ENCODE measurements around the gene JSRP1. TPM values are rescaled to one million over a fixed set of nuclear protein-coding genes. Genes with fewer than 3 reads are reported as not detected.

JSRP1 gene
- total and polyA plus RNA-seq, 10 of the 15 experiments (the other 5 are each of a cell fraction or from before 2014, with no cell fraction given) = 0.41 to 0.91 (median 0.49) TPM; not detected in 7

DNA sequence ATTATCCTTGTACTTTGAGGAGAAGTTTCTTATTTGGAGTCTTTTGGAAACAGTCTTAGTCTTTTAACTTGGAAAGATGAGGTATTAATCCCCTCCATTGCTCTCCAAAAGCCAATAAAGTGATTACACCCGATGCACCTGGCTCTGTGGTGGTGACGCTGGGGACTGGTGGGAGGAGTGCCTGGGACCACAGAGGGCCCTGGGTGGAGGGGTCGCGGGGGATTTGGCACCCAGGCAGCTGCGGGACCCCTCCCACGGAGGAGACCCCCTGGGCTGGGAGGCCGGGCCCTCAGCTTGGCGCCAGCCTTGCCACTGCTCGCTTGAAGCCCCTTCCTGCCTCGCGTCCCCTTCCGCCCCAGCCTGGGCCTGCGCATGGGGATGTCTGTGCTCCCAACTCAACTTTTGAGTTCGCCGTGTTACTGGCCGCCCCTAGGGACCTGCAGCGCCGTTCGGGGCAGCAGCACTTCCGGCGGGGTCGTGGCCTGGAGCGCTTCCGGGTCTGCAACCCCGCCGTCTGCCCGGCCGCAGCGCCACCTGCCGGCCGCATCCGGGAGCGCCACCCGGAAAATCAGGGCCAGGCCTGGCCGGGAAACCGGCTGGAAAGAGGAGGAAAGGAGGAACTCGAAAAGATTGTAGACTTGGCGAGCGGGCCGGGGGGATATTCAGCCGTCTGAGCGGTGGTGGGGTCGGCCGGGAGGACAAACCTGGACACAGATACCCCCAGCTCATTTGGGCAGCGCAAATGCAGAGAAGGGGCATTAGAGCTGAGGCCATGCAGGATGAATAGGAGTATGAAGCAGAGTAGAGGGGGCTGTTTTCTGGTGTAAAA lies 17.4 kb upstream of the JSRP1 start:
- H3K27ac ChIP-seq (ENCODE audit: control insufficient read depth, insufficient read depth) = peak overlapping the region; percentile 49
- BruUV-seq (replicated peaks) = no TSS peak
- peak overlapping the region; percentile 58; the same call in 1 of the 2 replicates for H3K9ac ChIP-seq (ENCODE audit: control insufficient read depth, insufficient read depth, low read length)
- ChIA-PET SMC1A (ENCODE audit: uncharacterized antibody, unreplicated experiment) (interaction anchor here (0.9 to 5.1 kb wide), 6 partner anchors 12 to 119 kb away, joined by 3 to 30 read pairs (median 4); no protein-coding TSS in a partner anchor), POLR2A (interaction anchor here (1.3 to 3.5 kb wide), 3 partner anchors 15 to 102 kb away, joined by 3 to 16 read pairs (median 3); no protein-coding TSS in a partner anchor), RAD21 (ENCODE audit: unreplicated experiment) (interaction anchor here (0.6 to 4.5 kb wide), 5 partner anchors 35 to 118 kb away, joined by 4 to 44 read pairs (median 5); no protein-coding TSS in a partner anchor), CTCF (interaction anchor here (1.0 to 6.4 kb wide), 12 partner anchors 12 to 377 kb away, joined by 3 to 46 read pairs (median 7); partner anchors contain the start of genes PLEKHJ1 and TIMM13)
- H2AFZ ChIP-seq (ENCODE audit: control insufficient read depth, low read depth, low read length) = no peak overlapping the region
- H3K4me3 ChIP-seq = peak overlapping the region; percentile 95
- H3K36me3 ChIP-seq (ENCODE audit: control insufficient read depth in 2 of 2, insufficient read depth in 2 of 2, low read length in 1 of 2) = peaks cover 4 to 19% of the 10 kb centered on the region in 2 experiments
- H3K27me3 ChIP-seq (replicated peaks in 1 of 2; ENCODE audit: control insufficient read depth in 2 of 2, insufficient read depth in 2 of 2, low read length in 1 of 2) = no peaks in the 10 kb centered on the region
- H3K4me2 ChIP-seq (ENCODE audit: control insufficient read depth, insufficient read depth) = peak overlapping the region; percentile 92
- peak; percentile 71 for ATAC-seq
- FAIRE-seq = peak; percentile 89
- peak; percentile 65 for DNase-seq (ENCODE audit: low read depth, low spot score)
- peaks cover 13% of the 10 kb centered on the region for H4K20me1 ChIP-seq (ENCODE audit: control insufficient read depth, insufficient read depth)
- H3K9me3 ChIP-seq (replicated peaks; ENCODE audit: control insufficient read depth, insufficient read depth, low read length) = no peaks in the 10 kb centered on the region
- WGBS (ENCODE audit: insufficient coverage, insufficient replicate concordance, low lambda C conversion rate, missing lambda C conversion rate) = 2% methylated on average over 45 of the region's 45 CpGs
- in situ Hi-C loops (cut with MboI) = loop anchor here (5.0 to 10.0 kb wide), 3 partner anchors 36 to 341 kb away; partner anchors contain the start of genes PLEKHJ1 and SF3A2
- intact Hi-C loops (cut with micrococcal nuclease; ENCODE audit: unreplicated experiment) = loop anchor here (1.0 to 10.0 kb wide), 3 partner anchors 37 to 511 kb away; partner anchors contain the start of genes PLEKHJ1, SF3A2, SGTA and THOP1
- H3K79me2 ChIP-seq (ENCODE audit: control insufficient read depth, insufficient read depth, low read length) = peaks cover 57% of the 10 kb centered on the region
- peaks cover 9% of the 10 kb centered on the region for H3K4me1 ChIP-seq (ENCODE audit: control insufficient read depth, insufficient read depth, low read length)
- TF ChIP-seq SREBF1 (IDR thresholded peaks at IDR 0.05; ENCODE audit: low read length) = peak; percentile 21; the same call in 1 of the 2 replicates
- TF ChIP-seq HDAC2 (IDR thresholded peaks at IDR 0.05) = no peak
- no peak for TF ChIP-seq MYB (IDR thresholded peaks at IDR 0.05; ENCODE audit: borderline replicate concordance, low read depth, low read length)
- no peak for TF ChIP-seq YBX1 (IDR thresholded peaks at IDR 0.05)
- TF ChIP-seq HCFC1 (IDR thresholded peaks at IDR 0.05; ENCODE audit: low read length) = peak; percentile 86
- TF ChIP-seq EED (IDR thresholded peaks at IDR 0.05; ENCODE audit: low read depth) = no peak
- TF ChIP-seq CEBPB (IDR thresholded peaks at IDR 0.05; ENCODE audit: borderline replicate concordance in 1 of 2, low read depth in 2 of 2, low read length in 2 of 2) = no peak
- TF ChIP-seq KAT2A (conservative IDR thresholded peaks at IDR 0.05; ENCODE audit: control insufficient read depth, low read depth, low read length) = no peak
- TF ChIP-seq STAT1 (conservative IDR thresholded peaks at IDR 0.05) = no peak
- TF ChIP-seq, protein P1, sequence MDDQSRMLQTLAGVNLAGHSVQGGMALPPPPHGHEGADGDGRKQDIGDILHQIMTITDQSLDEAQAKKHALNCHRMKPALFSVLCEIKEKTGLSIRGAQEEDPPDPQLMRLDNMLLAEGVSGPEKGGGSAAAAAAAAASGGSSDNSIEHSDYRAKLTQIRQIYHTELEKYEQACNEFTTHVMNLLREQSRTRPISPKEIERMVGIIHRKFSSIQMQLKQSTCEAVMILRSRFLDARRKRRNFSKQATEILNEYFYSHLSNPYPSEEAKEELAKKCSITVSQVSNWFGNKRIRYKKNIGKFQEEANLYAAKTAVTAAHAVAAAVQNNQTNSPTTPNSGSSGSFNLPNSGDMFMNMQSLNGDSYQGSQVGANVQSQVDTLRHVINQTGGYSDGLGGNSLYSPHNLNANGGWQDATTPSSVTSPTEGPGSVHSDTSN (IDR thresholded peaks at IDR 0.05; ENCODE audit: insufficient replicate concordance, low read depth, low read length) = no peak
- peak; percentile 82 for TF ChIP-seq SMC3 (IDR thresholded peaks at IDR 0.05; ENCODE audit: borderline replicate concordance, low read length)
- 0 out of 2 replicates have a peak, but pooled peaks have one; percentile 44 for TF ChIP-seq NBN (IDR thresholded peaks at IDR 0.05)
- peak; percentile 76 for TF ChIP-seq SIN3A (IDR thresholded peaks at IDR 0.05; ENCODE audit: low read depth, low read length)
- peak; percentile 59; the same call in 1 of the 2 replicates for TF ChIP-seq TBL1XR1 (IDR thresholded peaks at IDR 0.05; ENCODE audit: low read depth, low read length)
- no peak for TF ChIP-seq ESRRA (IDR thresholded peaks at IDR 0.05; ENCODE audit: low read length)
- peak; percentile 95 for TF ChIP-seq GABPA (IDR thresholded peaks at IDR 0.05; ENCODE audit: low read depth)
- peak; percentile 84 for TF ChIP-seq TARDBP (IDR thresholded peaks at IDR 0.05; ENCODE audit: borderline replicate concordance)
- TF ChIP-seq, protein P2, sequence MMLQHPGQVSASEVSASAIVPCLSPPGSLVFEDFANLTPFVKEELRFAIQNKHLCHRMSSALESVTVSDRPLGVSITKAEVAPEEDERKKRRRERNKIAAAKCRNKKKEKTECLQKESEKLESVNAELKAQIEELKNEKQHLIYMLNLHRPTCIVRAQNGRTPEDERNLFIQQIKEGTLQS (IDR thresholded peaks at IDR 0.05; ENCODE audit: borderline replicate concordance, extremely low read depth, low read depth, low read length) = 0 out of 2 replicates have a peak, but pooled peaks have one; percentile 10
- TF ChIP-seq SUPT20H (IDR thresholded peaks at IDR 0.05; ENCODE audit: borderline replicate concordance, control insufficient read depth, low read depth, low read length) = no peak
- no peak for TF ChIP-seq SRF (IDR thresholded peaks at IDR 0.05; ENCODE audit: low read depth in 2 of 2, low read length in 2 of 2)
- TF ChIP-seq FOXM1 (IDR thresholded peaks at IDR 0.05; ENCODE audit: low read depth, low read length) = 0 out of 2 replicates have a peak, but pooled peaks have one; percentile 27
- TF ChIP-seq, protein P3, sequence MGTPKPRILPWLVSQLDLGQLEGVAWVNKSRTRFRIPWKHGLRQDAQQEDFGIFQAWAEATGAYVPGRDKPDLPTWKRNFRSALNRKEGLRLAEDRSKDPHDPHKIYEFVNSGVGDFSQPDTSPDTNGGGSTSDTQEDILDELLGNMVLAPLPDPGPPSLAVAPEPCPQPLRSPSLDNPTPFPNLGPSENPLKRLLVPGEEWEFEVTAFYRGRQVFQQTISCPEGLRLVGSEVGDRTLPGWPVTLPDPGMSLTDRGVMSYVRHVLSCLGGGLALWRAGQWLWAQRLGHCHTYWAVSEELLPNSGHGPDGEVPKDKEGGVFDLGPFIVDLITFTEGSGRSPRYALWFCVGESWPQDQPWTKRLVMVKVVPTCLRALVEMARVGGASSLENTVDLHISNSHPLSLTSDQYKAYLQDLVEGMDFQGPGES (IDR thresholded peaks at IDR 0.05) = no peak

Measured in GM12878 (cell line).